Measurements from ENCODE around the gene ZBTB5. TPM values are rescaled to one million over a fixed set of nuclear protein-coding genes. Genes with fewer than 3 reads are reported as not detected.

Gene ZBTB5
- total RNA-seq, 1 experiment from 2014 or later, result 17.2 TPM

DNA sequence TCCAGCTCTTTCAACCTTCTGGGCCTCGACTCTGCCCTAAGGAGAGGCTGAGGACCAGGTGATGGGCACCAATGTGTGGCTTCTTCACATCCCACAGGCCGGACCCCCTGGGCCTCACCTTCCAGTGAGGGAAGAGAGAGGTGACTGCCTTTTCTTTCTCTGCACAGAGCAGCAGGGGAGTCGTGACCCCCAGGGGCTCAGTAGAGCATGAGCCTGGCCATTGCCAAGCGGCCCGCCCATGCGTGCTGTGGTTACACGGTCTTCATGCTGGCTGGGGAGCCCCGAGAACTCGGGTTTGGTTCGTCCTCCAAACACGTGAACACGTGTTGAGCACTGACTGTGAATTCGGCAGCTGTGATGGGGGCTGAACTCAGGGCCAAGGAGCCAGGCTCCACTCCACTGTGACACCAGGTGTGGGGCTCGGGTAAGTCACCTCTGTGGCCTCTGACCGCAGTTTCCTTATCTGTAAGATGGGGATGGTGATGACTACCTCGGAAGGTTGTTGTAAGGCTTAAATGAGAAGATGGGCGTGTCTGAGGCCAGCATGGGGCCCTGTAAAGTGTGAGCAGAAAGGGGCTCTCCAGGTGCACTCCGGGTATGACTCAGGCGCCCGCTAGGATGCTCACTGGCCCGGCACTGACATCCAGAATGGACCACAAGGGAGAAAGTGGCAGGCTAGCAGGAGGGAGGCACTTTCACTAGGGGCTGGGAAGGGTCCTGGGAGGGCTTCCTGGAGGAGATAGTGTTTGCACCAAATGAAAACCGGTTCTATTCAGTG lies 56.1 kb downstream of the ZBTB5 start:
- no TSS peak for BruUV-seq (replicated peaks)
- H3K4me3 ChIP-seq (ENCODE audit: low read depth, low read length, poor library complexity, severe bottlenecking), result no peak overlapping the region
- H3K9me3 ChIP-seq (ENCODE audit: low read depth, low read length, poor library complexity, severe bottlenecking), result no peaks in the 10 kb centered on the region
- no peaks in the 10 kb centered on the region for H3K36me3 ChIP-seq (ENCODE audit: insufficient read depth, low read length, poor library complexity, severe bottlenecking)
- ChIA-PET CTCF (interaction anchor here (0.6 kb wide), 1 partner anchor 21 kb away, joined by 7 read pairs; no protein-coding TSS in a partner anchor), POLR2A (ENCODE audit: low non-redundant PET) (no interaction called here)
- no peaks in the 10 kb centered on the region for H3K4me1 ChIP-seq (ENCODE audit: insufficient read depth, low read length, poor library complexity, severe bottlenecking)
- H3K27me3 ChIP-seq (replicated peaks; ENCODE audit: insufficient read depth, low read depth, low read length, poor library complexity), result no peaks in the 10 kb centered on the region
- intact Hi-C loops (cut with micrococcal nuclease; ENCODE audit: unreplicated experiment), result no loop called here
- TF ChIP-seq, protein P1, sequence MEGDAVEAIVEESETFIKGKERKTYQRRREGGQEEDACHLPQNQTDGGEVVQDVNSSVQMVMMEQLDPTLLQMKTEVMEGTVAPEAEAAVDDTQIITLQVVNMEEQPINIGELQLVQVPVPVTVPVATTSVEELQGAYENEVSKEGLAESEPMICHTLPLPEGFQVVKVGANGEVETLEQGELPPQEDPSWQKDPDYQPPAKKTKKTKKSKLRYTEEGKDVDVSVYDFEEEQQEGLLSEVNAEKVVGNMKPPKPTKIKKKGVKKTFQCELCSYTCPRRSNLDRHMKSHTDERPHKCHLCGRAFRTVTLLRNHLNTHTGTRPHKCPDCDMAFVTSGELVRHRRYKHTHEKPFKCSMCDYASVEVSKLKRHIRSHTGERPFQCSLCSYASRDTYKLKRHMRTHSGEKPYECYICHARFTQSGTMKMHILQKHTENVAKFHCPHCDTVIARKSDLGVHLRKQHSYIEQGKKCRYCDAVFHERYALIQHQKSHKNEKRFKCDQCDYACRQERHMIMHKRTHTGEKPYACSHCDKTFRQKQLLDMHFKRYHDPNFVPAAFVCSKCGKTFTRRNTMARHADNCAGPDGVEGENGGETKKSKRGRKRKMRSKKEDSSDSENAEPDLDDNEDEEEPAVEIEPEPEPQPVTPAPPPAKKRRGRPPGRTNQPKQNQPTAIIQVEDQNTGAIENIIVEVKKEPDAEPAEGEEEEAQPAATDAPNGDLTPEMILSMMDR (conservative IDR thresholded peaks at IDR 0.05; ENCODE audit: low read depth, low read length), result no peak
- no peak for TF ChIP-seq EZH2 (IDR thresholded peaks at IDR 0.05; ENCODE audit: borderline replicate concordance, low read depth, low read length, poor library complexity, severe bottlenecking)
- no peak for DNase-seq (ENCODE audit: low spot score)
- H3K27ac ChIP-seq (ENCODE audit: low read depth, low read length, poor library complexity, severe bottlenecking), result no peak overlapping the region

DNA sequence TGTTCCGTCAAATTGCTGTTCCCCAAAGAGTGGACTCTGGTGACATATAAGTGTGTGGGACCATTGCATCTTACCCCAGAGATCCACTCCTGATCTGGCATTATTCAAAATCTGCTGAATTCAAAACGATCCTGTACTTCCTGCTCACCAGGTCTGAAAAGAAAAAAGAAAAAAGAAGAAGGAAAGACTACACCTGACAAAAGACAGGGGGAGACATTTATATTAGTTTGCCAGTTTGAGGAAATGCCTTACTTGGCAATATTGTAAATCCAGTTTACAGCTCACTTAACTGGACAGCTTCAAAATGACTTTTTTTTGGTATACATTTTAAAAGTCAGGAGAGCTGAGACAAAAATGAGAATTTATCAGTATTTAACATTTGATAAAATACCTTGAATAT lies 57.8 kb downstream of the ZBTB5 start:
- no peaks in the 10 kb centered on the region for H3K36me3 ChIP-seq (ENCODE audit: insufficient read depth, low read length, poor library complexity, severe bottlenecking)
- POLR2A ChIA-PET (ENCODE audit: low non-redundant PET), result no interaction called here
- TF ChIP-seq, protein P1 (conservative IDR thresholded peaks at IDR 0.05; ENCODE audit: low read depth, low read length), result peak; percentile 43; the same call in 1 of the 2 replicates
- no peak for TF ChIP-seq EZH2 (IDR thresholded peaks at IDR 0.05; ENCODE audit: borderline replicate concordance, low read depth, low read length, poor library complexity, severe bottlenecking)
- H3K27ac ChIP-seq (ENCODE audit: low read depth, low read length, poor library complexity, severe bottlenecking), result no peak overlapping the region
- no TSS peak for BruUV-seq (replicated peaks)
- no peak overlapping the region for H3K4me3 ChIP-seq (ENCODE audit: low read depth, low read length, poor library complexity, severe bottlenecking)
- H3K27me3 ChIP-seq (replicated peaks; ENCODE audit: insufficient read depth, low read depth, low read length, poor library complexity), result no peaks in the 10 kb centered on the region
- intact Hi-C loops (cut with micrococcal nuclease; ENCODE audit: unreplicated experiment), result no loop called here
- no peak for DNase-seq (ENCODE audit: low spot score)
- H3K4me1 ChIP-seq (ENCODE audit: insufficient read depth, low read length, poor library complexity, severe bottlenecking), result no peaks in the 10 kb centered on the region
- H3K9me3 ChIP-seq (ENCODE audit: low read depth, low read length, poor library complexity, severe bottlenecking), result no peaks in the 10 kb centered on the region
- CTCF ChIA-PET, result interaction anchor here (0.7 kb wide), 1 partner anchor 23 kb away, joined by 3 read pairs; no protein-coding TSS in a partner anchor

DNA sequence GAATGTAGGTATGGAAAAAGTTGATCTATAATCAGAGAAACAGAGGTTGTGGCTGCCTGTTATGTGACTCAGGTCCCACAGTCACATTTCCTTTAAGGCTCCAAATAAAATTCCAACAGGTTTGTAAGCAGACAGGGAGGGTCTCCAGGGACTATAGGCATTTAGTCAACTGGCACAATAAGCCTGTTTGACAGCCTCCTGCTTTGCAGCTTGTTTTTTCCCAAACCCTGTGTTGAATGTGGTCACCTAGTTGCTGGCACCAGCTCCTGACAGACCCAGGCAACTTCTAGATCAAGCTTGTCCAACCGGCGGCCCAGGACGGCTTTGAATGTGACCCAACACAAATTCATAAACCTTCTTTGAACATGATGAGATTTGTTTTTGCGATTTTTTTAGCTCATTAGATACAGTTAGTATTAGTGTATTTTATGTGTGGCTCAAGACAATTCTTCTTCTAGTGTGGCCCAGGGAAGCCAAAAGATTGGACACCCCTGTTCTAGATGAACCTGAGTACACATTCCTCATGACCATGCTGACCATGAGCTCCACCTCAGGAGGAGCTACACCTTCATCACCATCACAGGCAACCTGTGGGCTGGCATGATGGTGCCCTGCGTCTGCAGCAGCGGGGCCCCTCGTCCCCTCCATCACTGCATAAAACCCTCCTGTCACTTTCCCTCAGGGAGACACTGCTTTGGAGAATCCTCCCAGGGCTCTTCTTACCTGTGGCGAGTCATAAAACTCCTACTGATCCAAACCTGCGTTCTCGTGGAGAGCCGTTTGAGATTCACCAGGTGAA lies 58.4 kb downstream of the ZBTB5 start:
- POLR2A ChIA-PET (ENCODE audit: low non-redundant PET), result no interaction called here
- Histone ChIP-seq H3K27me3 (replicated peaks; ENCODE audit: insufficient read depth, low read depth, low read length, poor library complexity) (no peaks in the 10 kb centered on the region), H3K36me3 (ENCODE audit: insufficient read depth, low read length, poor library complexity, severe bottlenecking) (no peaks in the 10 kb centered on the region), H3K4me1 (ENCODE audit: insufficient read depth, low read length, poor library complexity, severe bottlenecking) (no peaks in the 10 kb centered on the region), H3K4me3 (ENCODE audit: low read depth, low read length, poor library complexity, severe bottlenecking) (no peak overlapping the region), H3K27ac (ENCODE audit: low read depth, low read length, poor library complexity, severe bottlenecking) (no peak overlapping the region), H3K9me3 (ENCODE audit: low read depth, low read length, poor library complexity, severe bottlenecking) (no peaks in the 10 kb centered on the region)
- no peak for DNase-seq (ENCODE audit: low spot score)
- TF ChIP-seq, protein P1 (conservative IDR thresholded peaks at IDR 0.05; ENCODE audit: low read depth, low read length), result no peak
- no peak for TF ChIP-seq EZH2 (IDR thresholded peaks at IDR 0.05; ENCODE audit: borderline replicate concordance, low read depth, low read length, poor library complexity, severe bottlenecking)
- BruUV-seq (replicated peaks), result no TSS peak
- intact Hi-C loops (cut with micrococcal nuclease; ENCODE audit: unreplicated experiment), result no loop called here
- CTCF ChIA-PET, result interaction anchor here (0.5 to 0.7 kb wide), 3 partner anchors 23 to 650 kb away, joined by 3 read pairs; no protein-coding TSS in a partner anchor

Data from A673 (cell line).